ENCODE data around the gene RNF40. TPM values are rescaled to one million over a fixed set of nuclear protein-coding genes. Genes with fewer than 3 reads are reported as not detected.
A peak's percentile ranks its signal among the peaks of the same experiment; 100 is the strongest.

RNF40 gene
- total RNA-seq, 1 donor from 2014 or later, result 60.9 TPM

DNA sequence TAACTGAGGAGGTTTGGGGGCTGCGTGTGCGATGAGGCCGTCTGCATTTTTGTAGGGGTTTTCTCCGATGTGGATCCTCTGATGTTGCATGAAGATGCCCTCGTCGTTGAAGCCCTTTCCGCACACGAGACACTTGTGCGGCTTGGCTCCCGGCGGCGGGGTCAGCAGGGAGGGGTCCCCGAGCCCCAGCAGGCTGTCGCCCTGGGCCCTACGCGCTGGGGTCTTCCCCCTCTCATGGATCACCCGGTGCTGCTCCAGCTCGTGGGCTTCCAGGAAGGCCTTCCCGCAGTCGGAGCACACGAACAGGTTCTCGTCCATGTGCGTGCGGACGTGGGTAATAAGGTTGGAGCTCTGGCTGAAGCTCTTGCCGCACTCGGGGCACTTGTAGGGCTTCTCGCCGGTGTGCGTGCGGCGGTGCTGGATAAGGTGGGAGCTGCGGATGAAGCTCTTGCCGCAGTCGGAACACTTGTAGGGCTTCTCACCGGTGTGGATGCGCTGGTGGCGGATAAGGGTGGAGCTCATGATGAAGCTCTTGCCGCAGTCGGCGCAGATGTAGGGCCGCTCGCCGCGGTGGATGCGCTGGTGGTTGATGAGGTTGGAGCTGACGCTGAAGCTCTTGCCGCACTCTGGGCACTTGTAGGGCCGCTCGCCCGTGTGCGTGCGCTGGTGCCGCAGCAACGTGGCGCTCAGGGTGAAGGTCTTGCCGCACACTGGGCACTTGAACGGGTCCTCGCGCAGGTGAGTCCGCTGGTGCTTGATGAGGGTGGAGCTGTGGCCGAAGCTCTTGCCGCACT lies 20.6 kb downstream of the RNF40 start:
- Histone ChIP-seq H3K4me1 (peaks cover 31% of the 10 kb centered on the region), H3K9me3 (no peaks in the 10 kb centered on the region), H3K36me3 (peaks cover 0 to 27% of the 10 kb centered on the region in 2 donors), H3K4me3 (no peak overlapping the region), H3K27me3 (no peaks in the 10 kb centered on the region), H3K27ac (no peak overlapping the region)
- DNase-seq (ENCODE audit: extremely low spot score in 2 of 2), result no peak
- intact Hi-C loops (cut with DNase I), result no loop called here
- TF ChIP-seq POLR2A (IDR thresholded peaks at IDR 0.05) (no peak), POLR2AphosphoS5 (IDR thresholded peaks at IDR 0.05; ENCODE audit: insufficient read depth in 1 of 2, low read depth in 1 of 2) (no peak)
- TF ChIP-seq, protein P1, sequence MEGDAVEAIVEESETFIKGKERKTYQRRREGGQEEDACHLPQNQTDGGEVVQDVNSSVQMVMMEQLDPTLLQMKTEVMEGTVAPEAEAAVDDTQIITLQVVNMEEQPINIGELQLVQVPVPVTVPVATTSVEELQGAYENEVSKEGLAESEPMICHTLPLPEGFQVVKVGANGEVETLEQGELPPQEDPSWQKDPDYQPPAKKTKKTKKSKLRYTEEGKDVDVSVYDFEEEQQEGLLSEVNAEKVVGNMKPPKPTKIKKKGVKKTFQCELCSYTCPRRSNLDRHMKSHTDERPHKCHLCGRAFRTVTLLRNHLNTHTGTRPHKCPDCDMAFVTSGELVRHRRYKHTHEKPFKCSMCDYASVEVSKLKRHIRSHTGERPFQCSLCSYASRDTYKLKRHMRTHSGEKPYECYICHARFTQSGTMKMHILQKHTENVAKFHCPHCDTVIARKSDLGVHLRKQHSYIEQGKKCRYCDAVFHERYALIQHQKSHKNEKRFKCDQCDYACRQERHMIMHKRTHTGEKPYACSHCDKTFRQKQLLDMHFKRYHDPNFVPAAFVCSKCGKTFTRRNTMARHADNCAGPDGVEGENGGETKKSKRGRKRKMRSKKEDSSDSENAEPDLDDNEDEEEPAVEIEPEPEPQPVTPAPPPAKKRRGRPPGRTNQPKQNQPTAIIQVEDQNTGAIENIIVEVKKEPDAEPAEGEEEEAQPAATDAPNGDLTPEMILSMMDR (IDR thresholded peaks at IDR 0.05), result no peak

DNA sequence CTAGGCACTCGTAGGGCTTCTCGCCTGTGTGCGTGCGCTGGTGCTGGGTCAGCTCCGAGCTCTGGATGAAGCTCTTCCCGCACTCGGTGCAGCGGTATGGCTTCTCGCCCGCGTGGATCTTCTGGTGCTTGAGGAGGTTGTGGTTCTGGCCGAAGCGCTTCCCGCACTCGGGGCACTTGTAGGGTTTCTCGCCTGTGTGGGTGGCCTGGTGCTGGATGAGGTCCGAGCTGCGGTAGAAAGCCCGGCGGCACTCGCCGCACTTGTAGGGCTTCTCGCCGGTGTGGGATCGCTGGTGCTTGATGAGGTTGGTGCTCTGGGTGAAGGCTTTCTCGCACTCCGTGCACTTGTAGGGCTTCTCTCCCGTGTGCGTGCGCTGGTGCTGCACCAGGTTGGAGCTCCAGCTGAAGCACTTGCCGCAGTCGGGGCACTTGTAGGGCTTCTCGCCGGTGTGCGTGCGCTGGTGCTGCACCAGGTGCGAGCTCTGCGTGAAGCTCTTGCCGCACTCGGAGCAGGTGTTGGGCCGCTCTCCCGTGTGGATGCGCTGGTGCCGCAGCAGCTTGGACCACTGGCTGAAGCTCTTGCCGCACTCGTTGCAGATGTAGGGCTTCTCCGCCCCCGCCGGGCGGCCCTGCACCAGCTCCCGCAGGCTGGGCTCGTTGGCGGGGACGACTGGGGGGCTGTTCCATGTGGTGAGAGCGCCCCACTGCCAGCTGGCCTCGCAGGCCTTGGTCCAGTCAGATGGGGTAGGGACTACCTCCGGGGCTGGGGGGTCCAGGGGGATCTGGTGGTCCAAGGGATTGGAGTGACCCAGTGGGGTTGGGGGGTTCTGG lies 21.4 kb downstream of the RNF40 start:
- DNase-seq (ENCODE audit: extremely low spot score in 2 of 2), result no peak
- Histone ChIP-seq H3K4me1 (peaks cover 29% of the 10 kb centered on the region), H3K4me3 (no peak overlapping the region), H3K36me3 (peaks cover 0 to 27% of the 10 kb centered on the region in 2 donors), H3K27me3 (no peaks in the 10 kb centered on the region), H3K9me3 (no peaks in the 10 kb centered on the region), H3K27ac (no peak overlapping the region)
- intact Hi-C loops (cut with DNase I), result no loop called here
- TF ChIP-seq, protein P1 (IDR thresholded peaks at IDR 0.05), result no peak
- TF ChIP-seq POLR2AphosphoS5 (IDR thresholded peaks at IDR 0.05; ENCODE audit: insufficient read depth in 1 of 2, low read depth in 1 of 2) (no peak), POLR2A (IDR thresholded peaks at IDR 0.05) (no peak)

DNA sequence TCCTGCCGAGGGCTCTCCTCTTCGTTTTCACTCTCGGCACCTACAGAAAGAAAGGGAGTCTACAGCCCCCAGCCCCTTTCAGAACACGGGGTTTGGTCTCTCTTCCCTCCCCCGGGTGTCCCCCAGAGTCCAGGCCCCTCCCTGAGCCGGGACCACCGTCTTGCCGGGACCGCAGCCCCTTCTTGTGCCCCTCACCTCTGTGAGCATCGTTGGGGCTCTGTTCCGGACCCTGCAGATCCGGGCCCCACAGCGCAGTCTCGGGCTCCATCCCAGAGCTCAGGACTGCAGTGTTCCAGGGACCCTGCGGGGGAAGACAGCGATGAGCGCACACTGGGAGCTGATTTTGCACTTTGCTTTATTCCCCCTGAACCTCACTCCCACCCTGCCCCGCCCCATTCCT lies 22.1 kb downstream of the RNF40 start:
- Histone ChIP-seq H3K4me3 (no peak overlapping the region), H3K4me1 (peaks cover 29% of the 10 kb centered on the region), H3K27me3 (no peaks in the 10 kb centered on the region), H3K36me3 (peaks cover 0 to 27% of the 10 kb centered on the region in 2 donors), H3K9me3 (no peaks in the 10 kb centered on the region), H3K27ac (no peak overlapping the region)
- TF ChIP-seq POLR2A (IDR thresholded peaks at IDR 0.05), result no peak
- TF ChIP-seq, protein P1 (IDR thresholded peaks at IDR 0.05), result no peak
- TF ChIP-seq POLR2AphosphoS5 (IDR thresholded peaks at IDR 0.05; ENCODE audit: insufficient read depth in 1 of 2, low read depth in 1 of 2), result no peak
- no peak for DNase-seq (ENCODE audit: extremely low spot score in 2 of 2)
- intact Hi-C loops (cut with DNase I), result no loop called here

DNA sequence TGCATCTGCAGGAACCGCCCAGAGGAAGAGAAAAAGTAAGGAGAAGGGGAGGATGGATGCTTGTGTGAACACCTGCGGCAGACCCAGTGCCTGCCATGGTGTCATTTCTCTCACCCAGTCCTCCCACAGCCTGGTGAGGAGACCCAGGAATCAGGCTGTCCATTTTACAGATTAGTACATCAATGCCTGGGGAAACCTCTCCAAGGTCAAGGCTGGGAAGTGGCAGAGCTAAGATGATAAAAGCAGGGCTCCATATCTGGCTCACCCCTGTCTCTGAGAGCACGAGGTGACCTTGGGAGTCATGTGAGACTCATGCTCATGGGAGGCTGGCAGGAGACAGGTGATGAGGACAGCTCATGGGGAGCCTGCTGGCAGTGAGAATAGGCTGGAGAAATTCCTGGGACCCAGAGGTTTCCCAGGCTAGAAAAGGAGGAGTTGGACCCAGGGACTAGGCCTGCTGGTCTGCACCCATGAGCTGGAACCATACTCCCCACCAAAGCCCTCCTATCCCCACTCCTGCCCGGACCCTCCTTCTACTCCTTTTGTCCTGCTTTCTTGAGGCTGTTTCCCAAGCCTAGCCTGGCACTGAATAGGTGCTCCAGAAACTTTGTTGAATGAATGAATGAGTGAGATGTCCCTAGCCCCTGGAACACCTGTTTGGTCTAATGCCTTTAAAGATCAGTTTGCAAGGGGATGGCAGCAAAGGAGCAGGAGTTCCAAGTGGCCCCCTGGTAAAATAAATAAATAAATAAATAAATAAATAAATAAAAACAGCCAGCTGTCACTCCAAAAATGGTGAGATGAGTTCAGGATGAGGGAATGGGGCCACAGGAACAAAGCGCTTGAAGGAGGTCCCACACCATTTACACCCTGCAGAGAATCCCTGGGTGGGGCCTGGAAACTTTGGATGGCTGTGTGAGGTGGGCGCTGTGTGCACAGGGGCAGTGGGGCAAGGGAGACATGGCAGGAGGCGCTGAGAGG lies 23.3 kb downstream of the RNF40 start:
- TF ChIP-seq POLR2A (IDR thresholded peaks at IDR 0.05) (no peak), POLR2AphosphoS5 (IDR thresholded peaks at IDR 0.05; ENCODE audit: insufficient read depth in 1 of 2, low read depth in 1 of 2) (no peak)
- TF ChIP-seq, protein P1 (IDR thresholded peaks at IDR 0.05), result no peak
- H3K4me3 ChIP-seq, result peak overlapping the region; percentile 66 to 94
- intact Hi-C loops (cut with DNase I), result no loop called here
- peaks cover 0 to 27% of the 10 kb centered on the region in 2 donors for H3K36me3 ChIP-seq
- no peaks in the 10 kb centered on the region for H3K9me3 ChIP-seq
- peak overlapping the region; percentile 85 for H3K27ac ChIP-seq
- DNase-seq (ENCODE audit: extremely low spot score in 2 of 2), result no peak
- no peaks in the 10 kb centered on the region for H3K27me3 ChIP-seq
- H3K4me1 ChIP-seq, result peaks cover 29% of the 10 kb centered on the region
